KOPT-K1 (cell line): ENCODE results near the gene SEMA6C.
"Not testable (repeated sequence)": the region's sequence is repeated elsewhere in the genome, so short reads cannot be mapped to it uniquely, and the experiment has no call there.

Experiments
- H3K27ac ChIP-seq: fragments of 200-600 bp; sonication (generic); 2 replicates; pipeline ENCODE4 v1.5.1; 2016; ENCODE audit warnings: antibody characterized with exemption, mild to moderate bottlenecking, low read depth, low read length; ENCODE audit not compliant: poor library complexity, severe bottlenecking
- H3K36me3 ChIP-seq: fragments of 200-600 bp; sonication (generic); 2 replicates; pipeline ENCODE4 v1.5.1; 2017; ENCODE audit warnings: antibody characterized with exemption, mild to moderate bottlenecking, low read length, moderate library complexity; ENCODE audit not compliant: insufficient read depth
- H3K9me3 ChIP-seq: fragments of 200-600 bp; sonication (generic); 2 replicates; pipeline ENCODE4 v1.5.1; 2017; ENCODE audit warnings: antibody characterized with exemption, low read length, mild to moderate bottlenecking; ENCODE audit not compliant: insufficient read depth, poor library complexity, severe bottlenecking

The SEMA6C gene

DNA sequence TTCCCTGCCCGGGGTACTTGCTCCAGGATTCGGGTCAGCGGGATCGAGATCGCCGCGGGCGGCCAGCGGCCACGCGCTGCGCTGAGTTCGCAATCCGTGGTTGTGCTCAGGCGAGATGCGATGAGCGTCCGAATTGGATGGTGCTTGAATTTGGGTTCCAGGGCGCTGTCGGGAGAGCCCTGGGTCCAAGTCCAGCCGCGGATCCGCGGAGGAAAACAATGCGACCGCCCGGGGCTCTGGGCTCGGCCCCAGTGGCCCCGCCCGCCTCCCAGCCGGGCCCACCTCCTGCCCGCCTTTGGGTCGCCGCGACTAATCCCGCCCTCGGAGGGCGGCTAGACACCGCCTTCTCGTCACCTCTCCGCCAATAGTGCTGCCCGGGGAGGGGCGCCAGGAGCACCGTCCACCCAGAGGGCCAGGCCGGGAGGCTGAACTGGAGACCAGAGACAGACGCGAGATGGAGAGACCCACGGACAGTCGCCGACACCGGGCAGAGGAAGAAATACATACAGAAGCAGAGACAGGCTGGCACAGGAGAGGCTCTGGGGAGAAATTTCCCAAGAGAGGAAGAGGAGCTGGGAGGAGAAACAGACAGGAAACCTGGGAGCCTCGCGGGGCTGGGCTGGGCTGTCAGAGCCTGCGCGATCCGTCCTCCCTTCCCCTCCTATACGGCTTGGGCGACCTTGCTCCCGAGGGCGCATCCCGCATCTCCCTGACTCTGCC is at the start of gene SEMA6C:
Gene SEMA6C, minus strand, starts transcription at position 220 of the 720 bp plus-strand sequence. CDS start 4,010 bp downstream, outside the sequence.
- Histone ChIP-seq H3K36me3 (no peaks in the 10 kb centered on the region), H3K9me3 (no peaks in the 10 kb centered on the region), H3K27ac (peak within 1 kb of the TSS; percentile 36)

- H3K9me3 ChIP-seq, H3K36me3 ChIP-seq, H3K27ac ChIP-seq: not testable (repeated sequence)
These were observed 48.6 kb upstream of the SEMA6C start for GRCh38 chr1:151194894-151195594.

DNA sequence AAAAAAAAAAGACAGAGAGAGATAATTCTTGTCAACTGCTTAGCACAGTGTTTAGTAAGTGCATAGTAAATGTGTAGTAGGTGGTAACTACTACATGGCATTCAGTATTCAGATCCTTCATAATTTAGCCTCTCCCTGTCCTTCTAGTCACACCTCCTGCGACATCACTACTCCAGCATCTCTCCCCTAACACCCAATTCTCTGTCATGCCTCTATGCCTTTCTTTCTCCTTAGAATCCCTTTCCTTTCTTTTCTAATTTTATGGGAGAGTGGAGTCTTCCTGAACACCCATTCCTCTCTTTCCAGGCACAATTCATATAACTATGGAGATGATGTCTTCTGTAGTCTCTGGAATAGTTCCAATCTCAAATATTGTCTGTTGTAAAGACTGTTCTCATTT is 47.4 kb upstream of the SEMA6C start:
- H3K9me3 ChIP-seq: no peaks in the 10 kb centered on the region
- H3K36me3 ChIP-seq: no peaks in the 10 kb centered on the region
- H3K27ac ChIP-seq: no peak overlapping the region

GRCh38 chr1:151193304-151193703 is 46.9 kb upstream of the SEMA6C start:
- no peaks in the 10 kb centered on the region for H3K9me3 ChIP-seq
- H3K36me3 ChIP-seq: no peaks in the 10 kb centered on the region
- no peak overlapping the region for H3K27ac ChIP-seq

- Histone ChIP-seq H3K36me3 (no peaks in the 10 kb centered on the region), H3K27ac (no peak overlapping the region), H3K9me3 (no peaks in the 10 kb centered on the region)
These were observed 45.6 kb upstream of the SEMA6C start for GRCh38 chr1:151192047-151192446.

GRCh38 chr1:151189637-151190445 is 43.4 kb upstream of the SEMA6C start, which contains the start of gene VPS72:
Gene VPS72 (minus strand): TSS chr1:151190197. CDS start chr1:151190121, 76 bp downstream.
- H3K9me3 ChIP-seq: no peaks in the 10 kb centered on the region
- H3K27ac ChIP-seq: peak within 1 kb of the TSS; percentile 76
- peaks cover 12% of the 10 kb centered on the region for H3K36me3 ChIP-seq

DNA sequence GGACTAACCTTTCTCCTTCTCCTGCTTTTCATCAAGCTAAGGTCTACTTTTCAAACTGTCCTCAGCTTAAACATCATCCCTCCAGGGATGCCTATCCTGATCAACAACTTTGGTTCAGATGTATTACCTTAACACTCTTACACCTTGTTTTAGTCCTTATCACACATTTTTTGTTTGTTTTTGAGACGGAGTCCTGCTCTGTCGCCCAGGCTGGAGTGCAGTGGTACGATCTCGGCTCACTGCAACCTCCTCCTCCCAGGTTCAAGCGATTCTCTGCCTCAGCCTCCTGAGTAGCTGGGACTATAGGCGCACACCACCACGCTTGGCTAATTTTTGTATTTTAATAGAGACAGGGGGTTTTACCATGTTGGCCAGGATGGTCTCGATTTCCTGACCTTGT is 42.2 kb upstream of the SEMA6C start:
- not testable (repeated sequence) for H3K9me3 ChIP-seq
- H3K36me3 ChIP-seq: peaks cover 24% of the 10 kb centered on the region
- H3K27ac ChIP-seq: peak overlapping the region; percentile 76

- peaks cover 38% of the 10 kb centered on the region for H3K36me3 ChIP-seq
- H3K9me3 ChIP-seq: no peaks in the 10 kb centered on the region
- no peak overlapping the region for H3K27ac ChIP-seq
These were observed 40.8 kb upstream of the SEMA6C start for GRCh38 chr1:151187205-151187604.

DNA sequence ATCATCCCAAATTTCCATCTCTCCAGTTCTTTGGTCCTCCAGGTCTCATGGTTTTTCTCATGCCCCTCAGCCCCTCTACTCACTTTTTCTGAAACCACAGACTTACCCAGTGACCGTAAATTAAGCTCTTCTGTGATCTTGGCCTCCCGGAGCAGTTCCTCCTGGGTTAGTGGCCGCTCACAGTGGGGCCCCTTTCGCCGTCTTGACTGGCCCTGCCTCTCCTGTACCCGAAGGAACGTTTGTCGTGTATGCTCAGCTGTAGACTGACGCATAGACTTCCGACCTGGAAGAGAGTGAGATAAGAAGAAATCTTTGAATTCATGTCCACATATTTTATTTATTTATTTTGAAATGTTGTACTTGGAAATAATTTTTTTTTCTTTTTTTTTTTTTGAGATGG is 37.8 kb upstream of the SEMA6C start:
- no peak overlapping the region for H3K27ac ChIP-seq
- no peaks in the 10 kb centered on the region for H3K9me3 ChIP-seq
- H3K36me3 ChIP-seq: peaks cover 68% of the 10 kb centered on the region

- peaks cover 88% of the 10 kb centered on the region for H3K36me3 ChIP-seq
- H3K9me3 ChIP-seq: no peaks in the 10 kb centered on the region
- H3K27ac ChIP-seq: no peak overlapping the region
These were observed 30.1 kb upstream of the SEMA6C start for GRCh38 chr1:151176514-151177045.

GRCh38 chr1:151175863-151176262 is 29.4 kb upstream of the SEMA6C start, which contains the start of gene TMOD4:
Gene TMOD4 (minus strand): TSS chr1:151175981. CDS start chr1:151174875, 1,106 bp downstream.
- Histone ChIP-seq H3K9me3 (no peaks in the 10 kb centered on the region), H3K36me3 (peaks cover 88% of the 10 kb centered on the region), H3K27ac (no peak within 1 kb of the TSS)

GRCh38 chr1:151175041-151175741 is 28.8 kb upstream of the SEMA6C start:
- H3K27ac ChIP-seq: no peak overlapping the region
- H3K36me3 ChIP-seq: peaks cover 88% of the 10 kb centered on the region
- H3K9me3 ChIP-seq: no peaks in the 10 kb centered on the region

GRCh38 chr1:151171190-151171589 is 24.8 kb upstream of the SEMA6C start:
- H3K27ac ChIP-seq: no peak overlapping the region
- no peaks in the 10 kb centered on the region for H3K9me3 ChIP-seq
- H3K36me3 ChIP-seq: peaks cover 77% of the 10 kb centered on the region

- Histone ChIP-seq H3K36me3 (peaks cover 48% of the 10 kb centered on the region), H3K27ac (peak overlapping the region; percentile 76)
These were observed 20.7 kb upstream of the SEMA6C start for GRCh38 chr1:151167116-151167515.

More at GRCh38 chr1:151167116-151167515, 20.7 kb upstream of the SEMA6C start:
- no peaks in the 10 kb centered on the region for H3K9me3 ChIP-seq
